GM18907 (cell line): Measurements from ENCODE around the gene CPOX.
"Not testable (repeated sequence)": the region's sequence is repeated elsewhere in the genome, so short reads cannot be mapped to it uniquely, and the experiment has no call there.

Experiments
- ATAC-seq: cut with Tn5 transposase; IDR thresholded peaks from one replicate; pipeline ENCODE4 v1.9.1; 2021; ENCODE audit warnings: mild to moderate bottlenecking, moderate library complexity; ENCODE audit not compliant: unreplicated experiment

Gene CPOX

GRCh38 chr3:98593046-98593936, at the start of gene CPOX:
CPOX (minus strand) TSS chr3:98593611; CDS start chr3:98593504, 107 bp downstream.
- ATAC-seq: peak; percentile 97

- not testable (repeated sequence) for ATAC-seq
These were observed 49.4 kb upstream of the CPOX start for GRCh38 chr3:98642769-98643168.

- not testable (repeated sequence) for ATAC-seq
These were observed 48.3 kb upstream of the CPOX start for GRCh38 chr3:98641756-98642155.

DNA sequence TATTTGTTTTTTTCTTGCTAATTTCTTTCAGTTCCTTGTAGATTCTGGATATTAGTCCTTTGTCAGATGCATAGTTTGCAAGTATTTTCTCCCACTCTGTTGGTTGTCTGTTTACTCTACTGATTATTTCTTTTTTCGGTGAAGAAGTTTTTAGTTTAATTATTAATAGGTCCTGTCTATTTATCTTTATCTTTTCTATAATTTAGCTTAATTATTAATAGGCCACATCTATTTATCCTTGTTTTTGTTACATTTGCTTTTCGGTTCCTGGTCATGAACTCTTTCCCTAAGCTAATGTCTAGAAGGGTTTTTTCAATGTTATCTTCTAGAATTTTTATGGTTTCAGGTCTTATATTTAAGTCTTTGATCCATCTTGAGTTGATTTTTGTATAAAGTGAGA, 45.1 kb upstream of the CPOX start:
- not testable (repeated sequence) for ATAC-seq

GRCh38 chr3:98630416-98630815, 37.0 kb upstream of the CPOX start:
- no peak for ATAC-seq

DNA sequence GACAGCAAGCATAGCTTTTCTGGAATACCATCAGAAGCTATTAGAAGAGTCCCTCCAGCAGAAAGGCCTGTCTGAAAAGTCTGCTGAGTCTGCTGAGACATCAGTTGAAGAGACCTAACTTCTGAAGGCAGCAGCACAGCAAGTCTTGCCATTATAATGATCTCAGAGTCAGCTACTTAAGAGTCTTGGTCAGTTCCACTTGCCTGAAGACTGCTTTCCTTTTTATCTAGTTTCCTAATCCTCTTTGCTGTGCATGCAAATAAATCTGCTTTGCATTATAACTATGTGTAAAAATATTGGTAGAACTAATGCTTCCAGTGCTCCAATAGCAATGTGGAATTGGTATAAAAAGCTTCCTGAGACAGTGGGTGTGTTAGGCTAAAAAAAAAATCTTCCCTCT, 34.9 kb upstream of the CPOX start:
- ATAC-seq: no peak

DNA sequence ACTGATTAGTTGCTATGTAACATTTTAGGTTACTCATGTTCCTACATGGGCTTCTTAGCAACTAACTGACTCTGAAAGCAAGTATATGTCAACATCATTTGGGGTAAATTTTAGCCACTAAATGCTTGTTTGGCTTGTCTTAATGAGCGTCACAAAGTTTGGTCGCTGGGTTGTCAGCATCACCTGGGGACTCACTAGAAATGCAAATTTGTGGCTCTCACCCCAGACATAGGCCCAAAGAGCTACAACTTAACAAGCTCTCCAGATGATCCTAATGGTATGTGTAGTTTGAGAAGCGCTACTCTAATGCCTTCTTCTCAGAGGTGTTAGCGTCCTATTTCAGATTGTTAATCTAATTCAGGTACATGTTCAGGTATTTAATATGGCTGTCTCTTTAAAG, 32.7 kb upstream of the CPOX start:
- no peak for ATAC-seq

DNA sequence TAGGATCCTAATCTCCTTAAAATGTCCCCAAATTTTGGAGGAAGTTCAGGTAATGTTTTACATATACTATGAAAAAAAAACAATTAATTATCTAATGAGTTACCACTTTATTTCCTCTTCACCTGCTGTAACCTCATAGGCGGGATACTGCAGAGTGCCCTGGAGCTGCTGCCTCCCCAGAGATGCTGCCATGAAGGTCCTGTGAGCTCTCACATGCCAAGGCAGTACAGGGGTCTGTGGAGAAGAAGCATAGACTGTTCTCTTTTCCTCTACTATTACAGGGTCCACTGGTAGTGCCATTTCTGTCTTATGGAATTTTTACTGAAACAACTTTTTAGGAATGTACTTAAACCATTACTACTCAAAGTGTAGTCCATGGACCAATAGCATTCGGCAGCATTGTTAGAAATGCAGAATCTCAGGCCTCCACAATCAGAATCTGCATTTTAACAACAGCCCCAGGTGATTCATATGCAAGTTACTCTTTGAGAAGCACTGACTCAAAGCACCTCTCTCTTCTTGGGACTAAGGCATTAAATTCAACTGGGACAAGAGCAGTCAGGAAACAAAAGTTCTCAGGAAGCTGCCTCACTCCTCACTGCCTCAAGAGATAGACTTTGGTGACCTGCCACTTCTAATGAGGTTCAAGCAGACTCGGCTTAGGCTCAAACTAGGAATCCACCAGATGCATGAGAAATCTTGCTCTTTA, 30.3 kb upstream of the CPOX start:
- ATAC-seq: no peak

DNA sequence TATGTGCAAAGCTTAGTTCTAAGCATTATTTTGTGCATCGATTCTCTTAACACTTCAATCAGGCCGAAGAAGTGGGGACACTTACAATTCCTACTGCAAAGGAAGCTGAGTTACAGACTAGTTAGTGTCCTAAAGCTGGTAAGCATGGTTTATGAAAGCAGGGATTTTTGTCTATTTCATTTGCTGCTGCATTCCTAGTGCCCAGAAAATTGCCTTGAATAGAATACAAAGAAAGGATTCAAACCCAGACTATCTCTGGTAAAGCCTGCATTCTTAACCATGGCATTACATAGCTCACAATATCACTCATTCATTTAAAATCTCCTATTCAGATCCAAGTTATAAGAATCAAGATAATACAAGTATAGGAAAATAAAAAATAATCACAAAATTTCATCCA, 24.4 kb upstream of the CPOX start:
- ATAC-seq: no peak

- no peak for ATAC-seq
These were observed 20.2 kb upstream of the CPOX start for GRCh38 chr3:98613616-98614015.

DNA sequence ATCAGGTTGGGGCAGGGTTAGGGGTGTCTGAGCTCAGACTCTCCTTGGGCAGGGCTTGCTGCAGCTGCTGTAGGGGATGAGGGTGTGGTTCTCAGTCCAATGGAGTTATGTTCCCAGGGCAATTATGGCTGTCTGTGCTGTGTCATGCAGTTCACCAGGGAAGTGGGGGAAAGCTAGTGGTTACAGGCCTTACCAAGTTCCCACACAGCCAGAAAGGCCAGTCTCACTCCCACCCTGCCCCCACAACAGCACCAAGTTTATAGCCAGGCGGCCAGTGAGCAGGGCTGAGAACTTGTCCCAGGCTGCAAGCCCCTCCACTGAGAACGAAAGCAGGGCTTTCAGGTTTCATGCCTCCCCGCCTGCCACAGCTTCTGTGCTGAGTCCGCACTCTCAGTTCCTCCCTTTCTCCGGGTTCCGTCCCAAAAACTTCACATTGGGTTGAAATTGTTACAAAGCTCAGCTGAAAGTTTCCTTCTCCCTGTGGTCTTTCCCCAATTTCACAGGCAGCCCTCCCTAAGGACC, 19.6 kb upstream of the CPOX start:
- peak; percentile 42 for ATAC-seq

- ATAC-seq: peak; percentile 66
These were observed 19.2 kb upstream of the CPOX start for GRCh38 chr3:98612587-98612986.

GRCh38 chr3:98608029-98608428, 14.6 kb upstream of the CPOX start:
- no peak for ATAC-seq

DNA sequence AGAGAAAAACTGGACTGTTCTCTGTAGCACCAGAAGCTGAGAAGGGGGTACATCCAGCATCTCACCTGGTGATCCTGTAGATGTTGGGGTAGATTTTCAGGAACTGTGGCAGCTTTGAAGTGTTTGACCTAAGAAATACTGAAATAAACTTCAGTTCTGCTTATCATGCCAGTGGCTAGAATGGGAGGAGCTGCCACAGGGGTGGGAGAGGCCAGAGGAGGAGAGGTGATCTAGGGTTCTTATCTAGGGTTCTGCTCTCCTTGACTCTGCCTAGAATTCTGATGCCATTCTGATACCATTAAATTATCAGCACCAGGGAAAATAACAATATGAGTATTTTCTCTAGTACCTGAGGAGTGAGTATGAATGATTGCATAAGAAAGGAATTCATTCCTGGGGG, 10.2 kb upstream of the CPOX start:
- no peak for ATAC-seq

DNA sequence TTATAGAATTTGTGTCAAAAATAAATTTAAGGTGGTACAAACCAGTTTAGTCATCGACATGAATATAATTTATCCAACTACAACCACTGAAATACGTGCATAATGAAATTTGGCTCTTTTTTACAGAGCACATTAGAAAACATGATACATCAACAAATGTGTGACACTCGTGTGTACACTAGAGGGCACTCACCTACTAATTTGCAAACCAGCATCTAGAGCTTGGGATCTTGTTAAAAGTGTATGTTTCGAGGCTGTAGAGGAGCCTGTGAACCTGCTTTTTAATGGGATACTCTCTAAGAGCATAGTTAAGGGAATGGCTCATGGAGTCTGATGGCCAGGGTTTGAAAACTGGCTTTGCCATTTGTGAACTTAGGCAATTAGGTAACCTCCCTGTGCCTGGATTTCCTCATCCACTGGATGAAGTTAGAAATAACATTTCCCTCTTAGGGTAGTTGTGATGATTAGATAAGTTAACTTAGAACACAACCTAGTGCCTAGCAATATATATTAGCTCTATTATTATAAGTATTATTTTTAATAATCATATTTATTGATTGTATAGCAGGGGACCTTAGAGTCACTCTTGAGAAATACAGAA, 8.8 kb upstream of the CPOX start:
- ATAC-seq: peak; percentile 79

DNA sequence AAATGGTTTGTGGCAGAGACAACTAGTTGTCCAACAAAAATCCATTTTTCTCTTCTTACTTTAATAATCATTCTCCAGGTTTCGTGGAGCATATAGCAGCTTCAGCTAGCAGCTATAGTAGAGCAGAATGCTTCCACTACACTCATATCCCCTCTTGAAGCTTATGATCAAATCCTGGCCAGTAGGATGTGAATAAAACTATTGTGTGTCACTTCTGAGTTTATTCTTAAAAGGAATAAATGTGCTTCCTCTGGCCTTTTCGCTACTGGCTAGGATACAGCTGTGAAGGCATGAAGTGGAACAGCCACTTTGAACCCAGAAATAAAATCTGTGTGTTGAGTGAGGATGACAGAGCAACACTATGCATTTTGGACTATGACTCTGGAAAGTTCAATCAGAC, 7.8 kb upstream of the CPOX start:
- no peak for ATAC-seq

DNA sequence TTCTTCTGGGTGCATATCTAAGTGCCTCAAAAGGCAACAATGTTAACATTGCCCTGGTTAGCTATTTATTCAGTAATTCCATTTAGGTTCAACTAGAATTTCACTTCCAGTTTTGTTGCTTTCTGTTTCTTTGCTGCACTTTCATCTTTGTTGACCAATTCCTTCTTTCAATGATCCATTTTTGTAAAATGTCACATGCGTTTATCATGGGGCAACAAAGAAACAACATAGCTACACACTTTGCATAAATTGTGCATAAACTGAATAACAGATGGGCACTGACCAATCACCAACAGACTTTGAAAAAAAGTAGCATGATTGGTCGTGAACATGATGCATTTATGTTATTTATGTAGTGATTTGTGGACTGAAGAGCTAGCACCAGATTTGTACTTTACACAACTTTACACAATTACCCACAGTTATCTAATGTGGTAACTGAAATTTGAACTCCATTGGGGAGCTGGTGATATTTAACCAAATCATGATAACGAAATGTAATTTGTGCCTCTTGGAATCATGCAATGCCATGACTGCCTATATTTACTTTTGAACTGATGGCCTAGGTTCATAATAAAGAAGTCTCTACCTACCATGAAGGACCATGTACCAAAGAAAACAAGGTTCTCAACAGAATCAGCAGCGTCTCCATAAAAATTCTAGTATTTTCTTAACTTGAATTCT, 7.1 kb upstream of the CPOX start:
- peak; percentile 66 for ATAC-seq

DNA sequence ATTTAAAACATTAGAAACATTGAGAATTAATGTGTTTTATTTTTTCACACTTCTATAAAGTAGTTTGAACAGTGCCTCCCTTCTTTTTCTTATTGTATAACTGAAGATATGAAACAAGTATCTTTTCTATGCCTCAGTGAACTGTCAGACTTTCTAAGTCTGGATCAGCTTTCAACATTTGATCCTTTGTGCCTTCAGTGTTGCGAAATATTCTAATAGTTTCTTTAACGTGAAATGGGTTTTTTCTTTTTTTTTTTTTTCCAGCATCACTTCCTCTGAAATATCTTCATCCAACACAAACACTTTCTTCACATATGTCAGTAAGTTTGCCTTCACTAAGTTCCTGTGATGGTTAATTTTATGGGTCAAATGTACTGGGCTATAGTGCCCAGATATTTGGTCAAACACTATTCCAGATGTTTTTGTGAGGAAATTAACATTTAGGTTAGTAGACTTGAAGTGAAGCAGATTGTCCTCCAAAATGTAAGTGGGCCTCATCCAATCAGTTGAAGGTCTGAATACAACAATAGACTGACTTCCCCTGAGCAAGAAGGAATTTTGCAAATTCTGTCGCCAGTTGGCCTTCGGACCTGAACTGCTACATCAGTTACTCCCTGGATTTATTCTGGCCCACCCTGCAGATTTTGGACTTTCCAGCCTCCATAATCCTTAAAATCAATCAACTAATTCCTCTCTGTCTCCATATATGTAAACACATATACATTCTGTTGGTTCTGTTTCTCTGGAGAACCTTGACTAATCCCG, 6.4 kb upstream of the CPOX start:
- no peak for ATAC-seq

- no peak for ATAC-seq
These were observed 5.1 kb upstream of the CPOX start for GRCh38 chr3:98598492-98598891.
